Uterine smooth muscle cell (primary cell): Measurements from ENCODE around the gene KLLN. TPM values are rescaled to one million over a fixed set of nuclear protein-coding genes. Genes with fewer than 3 reads are reported as not detected.

Source experiments
- total RNA-seq: library from RNA; depleted of rRNA; stranded (reverse); fragments of >200 nt; gene quantifications from 2 replicates; pipeline ENCODE4 v1.2.3, GENCODE V29; 2014

The KLLN gene
- 0.33 and 0.62 TPM in 2 replicates for total RNA-seq

GRCh38 chr10:87863053-87863943 is at the start of gene KLLN, which contains the start of gene PTEN:
Gene KLLN (minus strand): TSS chr10:87863533. CDS start chr10:87862487, 1,046 bp downstream.
Gene PTEN (plus strand): TSS chr10:87863625. CDS start chr10:87864470, 845 bp downstream.

DNA sequence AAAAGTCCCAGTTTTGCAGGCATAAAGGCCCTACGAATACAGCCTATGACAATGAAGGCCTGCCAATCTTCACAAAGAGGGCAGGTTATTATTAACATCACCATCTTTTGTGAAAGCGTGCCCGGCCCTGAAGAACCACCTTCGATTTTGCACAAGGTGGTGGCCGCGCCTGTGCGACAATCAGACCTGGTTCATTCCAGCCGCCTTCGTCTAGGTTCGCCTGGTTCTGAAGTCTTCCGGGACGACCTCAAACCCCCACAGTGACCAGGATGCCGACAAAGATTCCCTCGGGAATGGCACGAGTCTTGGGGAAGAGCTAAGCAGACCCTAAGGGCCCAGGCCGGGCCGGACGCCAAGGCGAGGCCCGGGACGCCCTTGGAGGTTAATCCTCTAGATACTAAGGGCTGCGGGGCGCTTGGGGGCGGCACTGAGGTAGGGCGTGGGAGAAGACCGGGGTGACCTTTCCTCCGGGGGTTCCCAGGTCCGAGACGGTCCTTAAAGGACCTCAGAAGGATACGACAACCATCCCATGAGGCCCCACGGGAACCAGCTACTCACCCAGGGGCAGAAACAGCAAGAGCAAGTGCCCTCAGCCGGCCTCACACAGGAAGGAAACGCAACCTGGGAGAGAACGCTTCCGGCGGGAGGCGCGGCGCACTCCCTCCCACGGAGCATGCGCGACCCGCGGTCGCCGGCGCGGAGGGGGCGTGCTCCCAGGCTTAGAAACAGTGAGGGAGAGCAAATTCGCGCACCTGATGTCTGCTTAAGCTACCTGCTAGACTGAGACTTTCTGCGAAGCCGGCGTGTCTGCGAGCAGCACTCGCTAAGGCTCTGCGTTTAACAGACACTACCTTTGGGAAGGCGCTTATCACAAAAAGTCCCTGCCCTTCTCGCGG is 45.5 kb downstream of the KLLN start, which contains the start of gene ATAD1:
Gene ATAD1, minus strand, starts transcription at position 618 of the 896 bp plus-strand sequence. CDS start 3,627 bp downstream, outside the sequence.

Other genes with a start within 250 kb of the KLLN start
- gene PAPSS2, start 203.7 kb downstream of the KLLN start, total RNA-seq: 77.7 and 112 TPM in 2 replicates
- 41.9 and 48.4 TPM in 2 replicates for gene ATAD1, start 45.3 kb downstream of the KLLN start, total RNA-seq
- 127 and 198 TPM in 2 replicates for gene PTEN, start 92 bp upstream of the KLLN start, total RNA-seq